Measurements from ENCODE around the gene ASS1. TPM values are rescaled to one million over a fixed set of nuclear protein-coding genes. Genes with fewer than 3 reads are reported as not detected.

The ASS1 gene
- total RNA-seq, 4 donors from 2014 or later = 78.4 to 156 (median 105) TPM

- TF ChIP-seq POLR2A (IDR thresholded peaks at IDR 0.05) (no peak), CTCF (IDR thresholded peaks at IDR 0.05) (no peak)
- H3K36me3 ChIP-seq = no peaks in the 10 kb centered on the region
- intact Hi-C loops (cut with DNase I; ENCODE audit: low total_unique reads) = no loop called here
Measured at GRCh38 chr9:130437011-130437789, 7.6 kb upstream of the ASS1 start.

GRCh38 chr9:130438382-130438981 is 6.3 kb upstream of the ASS1 start:
- intact Hi-C loops (cut with DNase I; ENCODE audit: low total_unique reads) = no loop called here
- DNase-seq = no peak
- no peaks in the 10 kb centered on the region for H3K27me3 ChIP-seq
- H3K27ac ChIP-seq = no peak overlapping the region
- H3K9me3 ChIP-seq = no peaks in the 10 kb centered on the region
- TF ChIP-seq POLR2A (IDR thresholded peaks at IDR 0.05) = no peak
- no peak for TF ChIP-seq CTCF (IDR thresholded peaks at IDR 0.05)
- no peak overlapping the region for H3K4me3 ChIP-seq
- no peaks in the 10 kb centered on the region for H3K36me3 ChIP-seq
- H3K4me1 ChIP-seq = peaks cover 0 to 2% of the 10 kb centered on the region in 2 donors

More at GRCh38 chr9:130437011-130437789, 7.6 kb upstream of the ASS1 start:
- no peak for DNase-seq
- Histone ChIP-seq H3K4me1 (peaks cover 0 to 11% of the 10 kb centered on the region in 2 donors), H3K9me3 (no peaks in the 10 kb centered on the region), H3K27ac (no peak overlapping the region), H3K27me3 (no peaks in the 10 kb centered on the region), H3K4me3 (no peak overlapping the region)

GRCh38 chr9:130441031-130441430 is 3.7 kb upstream of the ASS1 start:
- Histone ChIP-seq H3K4me3 (no peak overlapping the region), H3K27ac (no peak overlapping the region), H3K36me3 (no peaks in the 10 kb centered on the region), H3K27me3 (no peaks in the 10 kb centered on the region), H3K9me3 (no peaks in the 10 kb centered on the region), H3K4me1 (no peaks in the 10 kb centered on the region)
- DNase-seq = no peak
- TF ChIP-seq POLR2A (IDR thresholded peaks at IDR 0.05) = no peak
- TF ChIP-seq CTCF (IDR thresholded peaks at IDR 0.05) = no peak
- intact Hi-C loops (cut with DNase I; ENCODE audit: low total_unique reads) = no loop called here

- Histone ChIP-seq H3K9me3 (no peaks in the 10 kb centered on the region), H3K27ac (no peak overlapping the region), H3K4me3 (no peak overlapping the region), H3K4me1 (peaks cover 11 to 13% of the 10 kb centered on the region in 2 donors), H3K27me3 (no peaks in the 10 kb centered on the region), H3K36me3 (no peaks in the 10 kb centered on the region)
- DNase-seq = no peak
- TF ChIP-seq POLR2A (IDR thresholded peaks at IDR 0.05) (no peak), CTCF (IDR thresholded peaks at IDR 0.05) (no peak)
- intact Hi-C loops (cut with DNase I; ENCODE audit: low total_unique reads) = no loop called here
Measured at GRCh38 chr9:130442746-130443455, 1.9 kb upstream of the ASS1 start.

- H3K9me3 ChIP-seq = no peaks in the 10 kb centered on the region
- H3K36me3 ChIP-seq = no peaks in the 10 kb centered on the region
- no peaks in the 10 kb centered on the region for H3K27me3 ChIP-seq
- no peak for DNase-seq
- intact Hi-C loops (cut with DNase I; ENCODE audit: low total_unique reads) = no loop called here
- peaks cover 14 to 16% of the 10 kb centered on the region in 2 donors for H3K4me1 ChIP-seq
- no peak overlapping the region for H3K4me3 ChIP-seq
- TF ChIP-seq POLR2A (IDR thresholded peaks at IDR 0.05) (no peak), CTCF (IDR thresholded peaks at IDR 0.05) (no peak)
- no peak overlapping the region for H3K27ac ChIP-seq
Measured at GRCh38 chr9:130443456-130443801, 1.3 kb upstream of the ASS1 start.

Measured in uterus (tissue), 4 donors.